Esophagus muscularis mucosa (tissue), 3 donors: ENCODE results near the gene TNPO3.
"Not testable (repeated sequence)": the region's sequence is repeated elsewhere in the genome, so short reads cannot be mapped to it uniquely, and the experiment has no call there.

Source experiments
- POLR2A ChIP-seq: fragments of 450-650 bp; IDR thresholded peaks from one replicate; pipeline ENCODE4 v1.6.1; 2017; ENCODE audit warnings: antibody characterized with exemption, moderate library complexity, mild to moderate bottlenecking, low read depth
- TF ChIP-seq, protein P1 (sequence below), 3 experiments: fragments of 200-600 bp in 2 of 3; fragments of 450-650 bp in 1 of 3; sonication (generic) in 2 of 3; IDR thresholded peaks; one replicate each; pipeline ENCODE4 v1.5.1; 2017 to 2019; ENCODE audit warnings: antibody characterized with exemption in 3 of 3, mild to moderate bottlenecking in 2 of 3, moderate library complexity in 1 of 3

DNA sequence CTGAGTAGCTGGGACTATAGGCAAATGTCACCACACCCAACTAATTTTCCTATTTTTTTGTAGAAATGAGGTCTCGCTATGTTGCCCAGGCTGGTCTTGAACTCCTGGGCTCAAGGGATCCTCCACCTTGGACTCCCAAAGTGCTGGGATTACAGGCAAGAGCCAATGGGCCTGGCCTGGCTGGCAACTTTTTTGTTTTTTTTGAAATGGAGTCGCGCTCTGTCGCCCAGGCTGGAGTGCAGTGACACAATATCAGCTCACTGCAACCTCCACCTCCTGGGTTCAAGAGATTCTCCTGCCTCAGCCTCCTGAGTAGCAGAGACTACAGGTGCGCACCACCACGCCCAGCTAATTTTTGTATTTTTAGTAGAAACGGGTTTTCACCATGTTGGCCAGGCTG, 3.5 kb downstream of the TNPO3 start:
- TF ChIP-seq, protein P1, sequence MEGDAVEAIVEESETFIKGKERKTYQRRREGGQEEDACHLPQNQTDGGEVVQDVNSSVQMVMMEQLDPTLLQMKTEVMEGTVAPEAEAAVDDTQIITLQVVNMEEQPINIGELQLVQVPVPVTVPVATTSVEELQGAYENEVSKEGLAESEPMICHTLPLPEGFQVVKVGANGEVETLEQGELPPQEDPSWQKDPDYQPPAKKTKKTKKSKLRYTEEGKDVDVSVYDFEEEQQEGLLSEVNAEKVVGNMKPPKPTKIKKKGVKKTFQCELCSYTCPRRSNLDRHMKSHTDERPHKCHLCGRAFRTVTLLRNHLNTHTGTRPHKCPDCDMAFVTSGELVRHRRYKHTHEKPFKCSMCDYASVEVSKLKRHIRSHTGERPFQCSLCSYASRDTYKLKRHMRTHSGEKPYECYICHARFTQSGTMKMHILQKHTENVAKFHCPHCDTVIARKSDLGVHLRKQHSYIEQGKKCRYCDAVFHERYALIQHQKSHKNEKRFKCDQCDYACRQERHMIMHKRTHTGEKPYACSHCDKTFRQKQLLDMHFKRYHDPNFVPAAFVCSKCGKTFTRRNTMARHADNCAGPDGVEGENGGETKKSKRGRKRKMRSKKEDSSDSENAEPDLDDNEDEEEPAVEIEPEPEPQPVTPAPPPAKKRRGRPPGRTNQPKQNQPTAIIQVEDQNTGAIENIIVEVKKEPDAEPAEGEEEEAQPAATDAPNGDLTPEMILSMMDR (IDR thresholded peaks at IDR 0.05): not testable (repeated sequence)
- not testable (repeated sequence) for TF ChIP-seq POLR2A
